CD4-positive, alpha-beta T cell treated with Interleukin-12 subunit alpha and Interleukin-12 subunit beta, for 1 hour (primary cell): Measurements from ENCODE around the gene CFAP61.
A peak's percentile ranks its signal among the peaks of the same experiment; 100 is the strongest.
"Not testable (repeated sequence)": the region's sequence is repeated elsewhere in the genome, so short reads cannot be mapped to it uniquely, and the experiment has no call there.

Experiments used
- DNase-seq: peaks from one replicate; pipeline ENCODE4 v3.0.0-alpha.2; 2020

Gene CFAP61

DNA sequence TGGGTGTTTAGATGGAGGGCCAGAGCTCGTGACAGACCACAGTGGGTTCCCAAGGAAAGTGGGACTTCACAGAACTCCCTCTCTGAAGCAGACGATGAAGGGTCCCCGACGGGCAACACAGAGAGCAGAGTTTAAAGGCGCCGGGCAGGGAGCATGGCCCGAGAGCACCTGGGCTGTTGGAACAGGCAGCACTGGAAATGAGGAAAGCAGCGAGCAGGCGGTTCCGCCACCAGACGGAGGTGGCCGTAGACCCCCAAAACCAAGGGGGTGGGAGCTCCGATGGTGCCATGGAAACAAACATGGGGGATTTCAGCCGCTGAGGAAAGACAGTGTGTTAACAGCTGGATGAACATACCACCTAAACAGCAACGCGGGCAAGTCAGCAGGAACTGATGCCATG lies 288.1 kb downstream of the CFAP61 start:
- DNase-seq = no peak

DNA sequence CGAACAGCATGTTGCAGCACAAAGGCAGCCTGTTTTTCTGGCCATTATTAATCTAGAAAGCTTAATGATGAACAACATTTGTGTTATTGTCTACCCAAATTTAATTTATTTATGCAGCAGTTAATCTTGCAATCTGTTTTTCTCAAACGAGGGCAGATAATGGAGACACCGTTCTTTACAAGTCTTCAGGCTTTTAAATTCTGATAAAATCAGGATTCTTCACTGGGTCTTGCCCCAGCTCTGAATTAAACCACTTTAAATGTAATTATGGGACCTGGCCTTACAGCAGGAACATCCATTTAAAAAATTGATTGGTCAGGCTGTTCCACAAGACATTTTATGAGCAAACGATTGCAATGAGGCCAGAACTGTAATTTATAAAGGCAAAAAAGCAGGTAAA lies 289.0 kb downstream of the CFAP61 start:
- DNase-seq = no peak

DNA sequence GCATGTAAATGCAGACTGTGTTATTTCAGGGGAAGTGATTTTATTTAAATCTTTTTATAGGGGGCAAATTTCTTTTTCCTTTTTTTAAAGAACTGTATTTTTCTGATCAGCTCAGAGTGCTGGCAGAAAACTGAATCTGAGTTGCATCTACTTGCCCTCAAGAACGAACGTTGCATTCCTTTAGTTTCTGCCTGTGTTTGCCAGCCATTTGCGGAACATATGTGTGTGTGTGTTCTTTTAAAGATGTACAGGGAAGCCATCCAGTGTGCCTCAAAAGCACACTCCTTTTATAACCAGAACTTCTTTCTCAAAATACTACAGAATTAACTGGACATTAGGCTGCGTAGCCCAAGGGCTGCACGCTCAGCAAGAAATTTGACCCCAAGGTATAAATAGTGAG lies 289.7 kb downstream of the CFAP61 start:
- DNase-seq = no peak

DNA sequence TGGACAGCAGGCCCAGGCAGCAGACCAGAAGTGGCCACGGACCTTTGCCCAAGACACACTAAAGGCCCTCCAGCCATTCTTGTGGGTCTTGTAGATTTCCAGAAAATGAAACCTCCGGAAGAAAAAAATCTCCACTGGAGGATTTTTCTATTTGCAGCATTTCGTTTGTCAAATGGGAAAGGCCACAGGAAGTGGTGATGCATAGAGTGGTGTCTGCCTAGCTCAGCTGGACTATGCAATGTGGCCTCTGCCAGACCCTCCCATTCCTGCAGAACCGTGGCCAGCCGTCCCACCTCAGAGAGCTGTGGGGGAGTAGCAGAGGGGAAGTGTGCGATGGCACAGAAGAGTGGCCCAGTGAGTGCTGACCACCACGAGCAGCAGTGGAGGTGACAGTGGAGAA lies 291.6 kb downstream of the CFAP61 start:
- no peak for DNase-seq

DNA sequence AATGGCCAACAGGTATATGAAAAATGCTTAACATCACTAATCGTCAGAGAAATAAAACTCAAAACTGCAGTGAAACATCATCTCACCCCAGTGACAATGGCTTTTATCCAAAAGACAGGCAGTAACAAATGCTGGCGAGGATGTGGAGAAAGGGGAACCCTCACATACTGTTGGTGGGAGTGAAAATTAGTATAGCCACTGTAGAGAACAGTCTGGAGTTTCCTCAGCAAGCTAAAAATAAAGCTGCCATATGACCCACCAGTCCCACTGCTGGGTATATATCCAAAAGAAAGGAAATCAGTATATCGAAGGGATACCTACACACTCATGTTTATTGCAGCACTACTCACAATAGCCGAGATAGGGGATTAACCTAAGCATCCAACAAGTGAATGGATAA lies 292.1 kb downstream of the CFAP61 start:
- DNase-seq = no peak

DNA sequence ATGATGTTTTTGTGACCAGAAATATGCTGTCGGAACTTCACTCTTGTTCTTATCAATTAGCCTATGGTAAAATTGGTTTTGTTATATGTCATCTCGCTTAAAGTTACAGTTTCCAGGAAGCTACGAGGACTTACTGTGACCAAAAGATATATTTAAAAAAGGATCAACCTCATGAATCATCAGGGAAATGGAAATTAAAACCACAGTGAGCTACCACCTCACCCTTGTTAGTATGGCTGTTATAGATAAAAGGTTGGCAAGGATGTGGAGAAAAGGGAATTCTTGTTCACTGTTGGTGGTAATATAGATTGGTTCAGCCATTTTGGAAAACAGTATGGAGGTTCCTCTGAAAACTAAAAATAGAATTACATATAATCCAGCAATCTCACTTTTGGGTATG lies 301.2 kb downstream of the CFAP61 start:
- DNase-seq = no peak

DNA sequence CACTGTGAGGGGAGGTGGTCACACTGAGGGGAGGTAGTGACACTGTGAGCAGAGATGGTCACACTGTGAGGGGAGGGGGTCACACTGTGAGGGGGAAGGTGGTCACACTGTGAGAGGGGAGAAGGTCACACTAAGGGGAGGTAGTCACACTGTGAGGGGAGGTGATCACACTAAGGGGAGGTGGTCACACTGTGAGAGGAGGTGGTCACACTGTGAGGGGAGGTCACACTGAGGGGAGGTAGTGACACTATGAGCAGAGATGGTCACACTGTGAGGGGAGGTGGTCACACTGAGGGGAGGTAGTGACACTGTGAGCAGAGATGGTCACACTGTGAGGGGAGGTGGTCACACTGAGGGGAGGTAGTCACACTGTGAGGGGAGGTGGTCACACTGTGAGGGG lies 303.2 kb downstream of the CFAP61 start:
- DNase-seq = not testable (repeated sequence)

DNA sequence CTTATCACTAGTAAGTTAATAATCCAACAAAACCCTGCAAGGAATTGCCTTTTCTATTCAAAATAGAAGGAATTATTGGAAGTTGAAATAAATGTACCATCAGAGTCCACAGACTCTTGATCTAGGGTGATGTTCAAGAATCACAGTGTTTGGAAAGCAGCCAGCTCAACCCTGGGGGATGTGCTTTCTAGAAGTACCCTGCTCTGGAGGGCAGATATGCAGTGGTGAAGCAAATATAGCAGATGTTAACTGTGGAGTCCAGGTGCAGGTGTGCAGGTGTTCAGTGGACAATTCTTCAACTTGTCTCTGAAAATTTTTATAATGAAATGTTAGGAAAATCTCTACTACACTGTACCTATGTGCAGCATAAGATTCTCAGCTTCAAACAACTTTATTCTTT lies 306.5 kb downstream of the CFAP61 start:
- no peak for DNase-seq

DNA sequence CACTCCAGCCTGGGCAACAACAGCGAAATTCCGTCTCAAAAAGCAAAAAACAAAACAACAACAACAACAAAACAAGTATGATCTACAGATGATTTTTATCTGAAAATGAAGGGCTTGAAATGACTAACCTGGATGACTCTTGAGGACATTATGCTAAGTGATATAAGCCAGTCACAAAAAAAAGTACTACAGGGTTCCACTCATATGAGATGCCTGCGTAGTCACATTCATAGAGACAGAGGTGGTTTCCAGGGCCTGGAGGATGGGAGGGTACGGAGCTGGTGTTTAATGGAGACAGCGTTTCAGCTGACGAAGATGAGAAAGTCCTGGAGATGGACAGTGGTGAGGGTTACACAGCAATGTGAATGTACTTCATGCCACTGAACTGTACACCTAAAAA lies 307.3 kb downstream of the CFAP61 start:
- no peak for DNase-seq

DNA sequence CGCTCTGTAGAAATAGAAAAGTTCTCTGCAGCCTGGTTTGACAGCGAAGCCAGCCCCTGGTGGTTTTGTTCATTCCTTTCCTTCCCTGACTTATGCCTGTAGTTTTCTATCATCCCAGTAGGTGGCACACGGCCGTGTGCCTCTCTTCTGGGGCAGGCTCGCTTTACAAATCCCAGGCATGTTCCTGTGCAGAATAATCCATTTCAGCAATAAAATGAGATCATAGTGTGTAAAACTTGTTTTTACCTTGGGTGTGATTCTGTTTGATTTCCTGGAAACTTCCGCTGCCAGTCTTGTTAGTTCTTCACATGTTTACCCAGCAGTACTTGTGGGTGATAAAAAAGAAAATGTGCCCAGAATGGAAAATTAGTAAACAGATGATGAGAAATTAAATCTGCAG lies 308.1 kb downstream of the CFAP61 start:
- DNase-seq = peak; percentile 42

DNA sequence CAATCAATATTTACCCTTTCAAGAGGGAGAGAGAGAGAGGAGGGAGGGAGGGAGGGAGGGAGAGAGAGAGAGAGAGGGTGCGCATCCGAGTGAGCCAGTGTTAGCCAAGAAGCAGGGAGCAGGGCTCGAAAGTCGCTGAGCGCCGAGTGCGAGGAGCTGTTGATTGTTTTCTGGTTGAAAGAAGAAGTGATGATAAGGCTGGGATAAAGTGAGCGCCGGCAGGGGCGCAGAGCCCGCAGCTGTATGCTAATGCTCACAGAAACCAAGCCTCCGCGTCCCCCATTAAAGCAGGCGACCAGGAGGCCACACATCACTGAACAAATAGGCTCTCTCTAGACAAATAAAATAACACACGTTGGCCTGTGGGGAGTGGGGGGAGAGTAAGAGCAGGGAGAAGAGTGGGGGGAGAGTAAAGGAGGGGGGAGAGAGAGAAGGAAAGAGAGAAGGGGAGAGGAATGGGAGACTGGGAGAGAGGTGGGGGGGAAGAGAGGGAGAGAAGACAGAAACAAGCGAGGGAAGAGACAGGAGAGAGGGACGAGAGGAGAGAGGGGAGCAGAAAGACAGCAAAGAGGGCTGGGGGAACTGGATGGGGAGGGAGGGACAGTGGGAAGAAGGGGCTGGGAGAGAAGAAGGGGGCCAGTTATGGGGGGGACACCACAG lies 310.6 kb downstream of the CFAP61 start:
- no peak for DNase-seq

DNA sequence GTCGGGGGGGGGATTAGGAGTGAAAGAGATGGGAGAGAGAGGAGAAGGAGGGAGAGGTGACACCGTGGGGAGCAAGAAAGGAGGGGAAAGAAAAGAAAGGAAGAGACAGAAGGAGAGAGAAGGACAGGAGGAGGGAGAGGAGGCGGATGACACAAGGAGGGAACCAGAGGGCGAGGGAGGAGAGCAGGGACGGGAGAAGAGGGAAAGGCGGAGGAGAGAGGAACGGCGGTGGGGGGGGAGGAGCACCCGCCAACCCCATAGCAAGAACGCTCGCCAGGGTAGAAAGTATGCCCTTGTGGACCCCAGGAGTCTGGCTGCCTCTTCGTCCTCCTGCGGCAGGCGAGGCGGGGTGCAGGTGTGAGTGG lies 311.1 kb downstream of the CFAP61 start:
- no peak for DNase-seq

DNA sequence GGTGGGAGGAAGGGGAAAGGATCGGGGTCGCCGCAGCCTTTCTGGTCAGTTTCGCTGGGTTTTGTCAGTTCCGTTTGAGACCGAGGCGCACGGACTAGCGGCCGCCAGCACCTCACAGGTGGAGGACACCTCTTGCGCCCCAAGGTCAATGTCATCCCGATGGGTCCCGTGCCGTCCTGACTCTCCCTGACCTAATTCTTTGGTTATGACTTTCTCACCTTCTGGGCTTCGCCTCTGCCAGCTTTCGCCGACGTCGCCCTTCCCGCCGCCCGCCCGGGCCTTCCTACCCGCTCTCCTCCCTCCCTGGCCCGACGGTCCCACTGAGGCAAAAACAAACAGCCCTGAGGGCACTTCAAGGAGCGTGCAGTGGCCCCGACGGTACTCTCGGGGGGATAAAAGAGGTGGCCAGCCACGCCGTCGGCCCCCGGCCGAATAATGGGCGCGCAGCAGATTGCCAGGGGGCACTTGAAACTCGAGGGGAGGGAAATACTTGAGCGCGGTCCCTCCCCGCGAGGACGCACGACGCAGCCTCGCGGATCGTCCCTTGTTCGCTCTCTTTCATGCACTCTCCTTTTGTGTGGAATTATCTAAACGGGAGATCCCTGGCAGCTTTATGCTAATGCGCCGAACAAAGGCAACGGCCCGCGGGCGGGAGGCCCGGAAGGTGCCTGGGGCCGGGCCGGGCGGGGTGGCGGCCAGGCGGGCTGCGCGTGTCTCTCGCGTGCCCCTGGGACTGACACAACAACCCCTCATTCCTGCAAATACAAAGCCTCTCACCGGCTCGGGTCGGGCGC lies 311.7 kb downstream of the CFAP61 start:
- DNase-seq = no peak

DNA sequence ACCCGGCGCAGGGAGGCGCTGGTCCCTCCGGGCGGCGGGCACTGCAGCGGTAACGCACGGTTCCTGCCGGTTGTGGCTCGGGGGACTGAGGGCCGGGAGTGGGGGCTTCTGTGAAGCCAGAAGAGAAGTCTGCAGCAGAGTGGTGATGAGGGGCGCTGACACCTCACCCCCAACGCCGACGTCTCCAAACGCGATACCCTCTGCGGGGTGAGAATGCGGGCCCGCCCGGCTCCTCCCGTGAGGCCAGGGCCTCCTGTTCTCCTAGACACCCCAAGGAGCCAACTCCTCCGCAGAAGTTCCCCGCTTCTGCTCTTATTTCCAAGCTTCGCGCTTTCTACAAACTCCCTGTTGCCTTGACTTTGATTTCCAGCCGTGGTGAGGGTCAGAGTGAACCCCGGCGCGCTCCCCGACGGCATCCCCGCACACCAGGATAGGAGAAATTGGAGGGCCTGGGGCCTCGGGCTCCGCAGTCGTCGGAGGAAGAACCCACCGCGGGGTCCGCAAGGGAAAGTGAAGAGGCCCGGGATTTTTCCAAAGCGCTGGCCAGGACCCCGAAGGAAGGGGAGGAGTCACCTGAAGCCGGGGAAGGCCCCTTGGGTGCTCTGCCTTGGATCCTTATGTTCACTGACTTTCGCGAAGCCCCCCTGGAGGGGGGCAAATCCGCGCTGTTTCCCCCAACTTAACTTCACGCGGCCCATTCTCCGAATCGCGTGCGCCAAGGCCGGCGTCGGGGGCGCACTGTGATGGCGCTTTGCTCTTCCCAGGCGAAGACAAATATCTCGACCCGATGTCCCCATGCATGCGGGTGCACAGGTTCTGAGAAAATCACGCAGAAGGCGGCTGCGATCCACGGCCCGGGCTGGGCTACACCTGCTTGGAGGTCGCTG lies 312.5 kb downstream of the CFAP61 start:
- no peak for DNase-seq

DNA sequence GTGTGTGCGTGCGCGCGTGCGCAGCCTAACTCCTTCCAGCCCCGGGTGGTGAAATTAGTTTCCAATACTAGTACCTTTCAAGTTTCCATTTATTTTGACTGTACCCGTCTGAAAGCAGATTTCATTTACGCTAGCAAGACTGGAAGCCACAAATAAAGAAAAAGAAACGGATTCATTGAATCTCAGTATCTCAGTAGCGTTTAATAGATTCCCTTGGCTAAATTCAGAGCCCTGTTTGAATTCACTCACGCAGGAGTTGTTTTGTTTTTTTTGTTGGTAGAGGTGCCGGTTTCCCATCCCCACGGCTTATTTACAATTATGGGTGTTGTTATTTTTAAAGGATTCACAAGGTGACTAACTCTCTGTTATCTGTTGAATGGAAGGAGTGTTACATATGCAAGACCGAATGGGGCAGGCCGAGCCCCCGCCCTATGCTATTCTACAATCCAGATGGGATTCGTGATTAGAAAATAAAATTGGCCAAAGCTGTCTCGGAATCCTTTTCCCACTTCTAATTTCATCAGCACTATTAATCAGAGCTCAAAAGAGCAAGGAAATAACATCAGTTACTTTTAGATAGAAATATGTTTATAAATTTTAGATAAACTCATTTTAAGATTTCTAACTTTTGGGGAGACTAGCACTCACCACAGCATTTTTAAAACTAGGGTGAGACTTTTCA lies 313.3 kb downstream of the CFAP61 start:
- no peak for DNase-seq

DNA sequence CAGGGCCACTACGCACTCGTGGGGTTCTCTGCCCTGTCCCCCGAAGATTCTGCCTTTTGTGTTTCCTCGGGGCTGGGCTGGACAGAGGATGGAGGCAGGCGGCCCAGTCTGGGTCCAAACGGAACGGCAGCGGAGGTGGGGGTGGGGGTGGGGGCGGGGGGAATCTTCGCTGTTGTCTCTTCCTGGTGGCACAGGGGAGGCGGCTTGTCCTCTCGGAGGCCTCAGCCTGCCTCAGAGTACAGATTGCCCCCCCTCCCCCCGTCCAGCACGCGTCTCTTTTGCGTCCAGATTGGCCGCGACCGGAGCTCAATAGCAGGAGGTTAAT lies 314.2 kb downstream of the CFAP61 start:
- no peak for DNase-seq

DNA sequence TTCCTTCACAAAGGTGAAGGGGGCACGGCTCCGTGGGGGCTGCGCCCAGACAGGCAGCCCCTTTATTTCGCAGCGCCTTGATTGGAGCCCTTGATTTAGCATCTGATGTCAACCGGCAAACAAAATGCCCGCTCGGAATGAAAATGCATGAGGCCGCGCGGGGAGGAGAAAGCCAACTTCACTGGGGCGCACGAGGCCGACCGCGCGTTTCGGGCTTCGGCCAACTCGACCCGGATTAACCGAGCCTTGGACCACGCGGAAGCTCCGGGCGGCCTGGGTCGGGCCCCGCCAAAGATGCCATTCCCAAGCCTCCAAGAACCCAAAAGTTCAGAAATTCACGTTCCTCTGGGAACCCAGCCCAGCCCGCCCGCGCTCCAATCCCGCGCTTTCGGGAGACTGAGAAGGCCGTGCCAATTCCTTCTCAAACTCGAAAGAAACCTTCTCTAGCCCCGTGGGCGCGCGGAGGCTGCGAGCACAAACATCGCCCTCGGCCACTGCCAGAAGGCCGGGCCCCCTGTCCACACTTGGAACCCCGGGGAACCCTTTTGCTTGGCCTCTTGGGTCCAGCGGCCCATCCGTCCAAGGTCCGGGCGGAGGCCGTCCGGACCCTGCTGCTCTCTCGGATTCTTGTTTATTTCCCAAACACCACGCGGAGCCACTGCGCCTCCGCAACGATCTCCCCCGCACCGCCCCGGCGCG lies 314.7 kb downstream of the CFAP61 start:
- DNase-seq = no peak

DNA sequence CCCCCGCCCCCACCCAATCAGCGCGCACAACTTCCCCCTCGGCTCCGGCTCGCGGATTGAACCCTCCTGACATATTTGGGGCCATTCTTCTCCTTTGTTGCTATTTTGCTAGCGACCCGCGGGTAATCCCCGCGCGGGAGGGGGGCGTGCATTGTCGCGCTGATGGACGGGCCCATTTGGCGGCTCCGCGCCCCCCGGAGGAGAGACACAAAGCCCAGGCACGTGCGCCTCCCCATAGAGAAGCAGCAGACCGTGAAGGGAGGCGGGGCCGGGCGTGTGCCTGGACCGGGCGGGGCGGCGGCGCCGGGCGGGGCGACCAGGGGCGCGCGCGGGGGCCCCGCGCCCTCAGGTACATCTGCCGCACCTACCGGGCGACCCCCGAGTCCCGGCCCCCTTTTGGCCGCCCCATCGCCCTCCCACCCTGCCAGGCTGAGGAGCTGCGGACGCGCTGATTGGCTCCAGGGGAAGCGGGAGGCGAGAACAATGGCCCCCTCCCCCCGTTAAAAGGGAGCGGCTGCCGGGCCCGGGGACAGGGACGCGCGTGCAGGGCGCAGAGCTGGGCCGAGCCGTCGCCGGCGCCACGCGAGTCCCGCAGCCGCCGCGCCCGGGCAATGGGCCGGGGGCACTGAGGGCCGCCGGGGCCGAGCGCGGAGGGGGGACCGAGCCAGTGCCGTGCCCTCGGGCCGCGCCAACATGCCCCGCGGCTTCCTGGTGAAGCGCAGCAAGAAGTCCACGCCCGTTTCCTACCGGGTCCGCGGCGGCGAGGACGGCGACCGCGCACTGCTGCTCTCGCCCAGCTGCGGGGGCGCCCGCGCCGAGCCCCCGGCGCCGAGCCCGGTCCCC lies 315.5 kb downstream of the CFAP61 start, which contains the start of gene INSM1:
Gene INSM1, plus strand, starts transcription at position 530 of the 843 bp plus-strand sequence. Its CDS starts 164 bp downstream, at position 694.
- no peak for DNase-seq

DNA sequence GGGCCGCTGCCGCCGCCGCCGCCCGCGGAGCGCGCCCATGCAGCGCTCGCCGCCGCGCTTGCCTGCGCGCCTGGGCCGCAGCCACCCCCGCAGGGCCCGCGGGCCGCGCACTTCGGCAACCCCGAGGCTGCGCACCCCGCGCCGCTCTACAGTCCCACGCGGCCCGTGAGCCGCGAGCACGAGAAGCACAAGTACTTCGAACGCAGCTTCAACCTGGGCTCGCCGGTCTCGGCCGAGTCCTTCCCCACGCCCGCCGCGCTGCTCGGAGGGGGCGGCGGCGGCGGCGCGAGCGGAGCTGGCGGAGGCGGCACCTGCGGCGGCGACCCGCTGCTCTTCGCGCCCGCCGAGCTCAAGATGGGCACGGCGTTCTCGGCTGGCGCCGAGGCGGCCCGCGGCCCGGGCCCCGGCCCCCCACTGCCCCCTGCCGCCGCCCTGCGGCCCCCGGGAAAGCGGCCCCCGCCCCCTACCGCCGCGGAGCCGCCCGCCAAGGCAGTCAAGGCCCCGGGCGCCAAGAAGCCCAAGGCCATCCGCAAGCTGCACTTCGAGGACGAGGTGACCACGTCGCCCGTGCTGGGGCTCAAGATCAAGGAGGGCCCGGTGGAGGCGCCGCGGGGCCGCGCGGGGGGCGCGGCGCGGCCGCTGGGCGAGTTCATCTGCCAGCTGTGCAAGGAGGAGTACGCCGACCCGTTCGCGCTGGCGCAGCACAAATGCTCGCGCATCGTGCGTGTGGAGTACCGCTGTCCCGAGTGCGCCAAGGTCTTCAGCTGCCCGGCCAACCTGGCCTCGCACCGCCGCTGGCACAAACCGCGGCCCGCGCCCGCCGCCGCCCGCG lies 316.3 kb downstream of the CFAP61 start:
- DNase-seq = no peak

DNA sequence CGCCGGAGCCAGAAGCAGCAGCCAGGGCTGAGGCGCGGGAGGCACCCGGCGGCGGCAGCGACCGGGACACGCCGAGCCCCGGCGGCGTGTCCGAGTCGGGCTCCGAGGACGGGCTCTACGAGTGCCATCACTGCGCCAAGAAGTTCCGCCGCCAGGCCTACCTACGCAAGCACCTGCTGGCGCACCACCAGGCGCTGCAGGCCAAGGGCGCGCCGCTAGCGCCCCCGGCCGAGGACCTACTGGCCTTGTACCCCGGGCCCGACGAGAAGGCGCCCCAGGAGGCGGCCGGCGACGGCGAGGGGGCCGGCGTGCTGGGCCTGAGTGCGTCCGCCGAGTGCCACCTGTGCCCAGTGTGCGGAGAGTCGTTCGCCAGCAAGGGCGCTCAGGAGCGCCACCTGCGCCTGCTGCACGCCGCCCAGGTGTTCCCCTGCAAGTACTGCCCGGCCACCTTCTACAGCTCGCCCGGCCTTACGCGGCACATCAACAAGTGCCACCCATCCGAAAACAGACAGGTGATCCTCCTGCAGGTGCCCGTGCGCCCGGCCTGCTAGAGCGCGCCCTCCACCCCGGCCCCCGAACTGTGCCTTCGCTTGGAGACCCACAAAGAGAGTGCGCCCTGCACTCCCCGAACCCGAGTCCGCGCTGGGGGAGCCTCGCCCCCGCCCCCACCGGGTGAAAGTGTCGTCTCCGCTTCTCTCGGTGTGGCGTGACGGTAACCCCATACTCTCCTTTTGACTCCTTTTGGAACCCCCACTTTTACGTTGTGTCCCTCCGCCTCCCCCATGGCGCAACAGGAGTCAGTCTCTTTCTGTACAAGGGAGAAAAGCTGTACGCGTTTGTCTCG lies 317.1 kb downstream of the CFAP61 start:
- DNase-seq = no peak
